GM12872 (cell line): ENCODE results near the gene SSTR5.

Experiments
- TF ChIP-seq, protein P1 (sequence below): IDR thresholded peaks from 3 replicates; pipeline ENCODE4 v1.5.1; 2011; ENCODE audit warnings: low read depth, mild to moderate bottlenecking, low read length, moderate library complexity; ENCODE audit not compliant: insufficient read depth

Gene SSTR5

DNA sequence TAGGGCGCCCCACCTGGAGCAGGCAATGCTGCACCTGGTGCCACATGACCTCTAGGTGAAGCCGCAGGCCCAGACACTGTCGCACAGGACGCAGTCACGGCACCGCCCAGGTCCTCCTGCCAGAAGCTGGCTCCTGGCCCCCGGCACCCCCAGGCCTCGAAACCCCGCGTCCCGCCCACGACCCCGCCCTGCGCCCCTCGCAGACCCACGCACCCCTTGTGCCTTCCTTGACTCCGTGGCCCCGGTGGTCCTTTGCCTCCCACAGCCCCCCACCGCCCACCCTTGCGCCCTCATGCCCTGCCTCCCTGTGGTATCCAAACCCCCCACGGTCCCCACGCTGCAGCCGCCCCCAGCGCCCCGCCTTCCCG is 29.8 kb downstream of the SSTR5 start:
- TF ChIP-seq, protein P1, sequence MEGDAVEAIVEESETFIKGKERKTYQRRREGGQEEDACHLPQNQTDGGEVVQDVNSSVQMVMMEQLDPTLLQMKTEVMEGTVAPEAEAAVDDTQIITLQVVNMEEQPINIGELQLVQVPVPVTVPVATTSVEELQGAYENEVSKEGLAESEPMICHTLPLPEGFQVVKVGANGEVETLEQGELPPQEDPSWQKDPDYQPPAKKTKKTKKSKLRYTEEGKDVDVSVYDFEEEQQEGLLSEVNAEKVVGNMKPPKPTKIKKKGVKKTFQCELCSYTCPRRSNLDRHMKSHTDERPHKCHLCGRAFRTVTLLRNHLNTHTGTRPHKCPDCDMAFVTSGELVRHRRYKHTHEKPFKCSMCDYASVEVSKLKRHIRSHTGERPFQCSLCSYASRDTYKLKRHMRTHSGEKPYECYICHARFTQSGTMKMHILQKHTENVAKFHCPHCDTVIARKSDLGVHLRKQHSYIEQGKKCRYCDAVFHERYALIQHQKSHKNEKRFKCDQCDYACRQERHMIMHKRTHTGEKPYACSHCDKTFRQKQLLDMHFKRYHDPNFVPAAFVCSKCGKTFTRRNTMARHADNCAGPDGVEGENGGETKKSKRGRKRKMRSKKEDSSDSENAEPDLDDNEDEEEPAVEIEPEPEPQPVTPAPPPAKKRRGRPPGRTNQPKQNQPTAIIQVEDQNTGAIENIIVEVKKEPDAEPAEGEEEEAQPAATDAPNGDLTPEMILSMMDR = no peak

- TF ChIP-seq, protein P1 = peak; percentile 59; the same call in 2 of the 3 replicates
Measured at GRCh38 chr16:1102921-1103635, 30.5 kb downstream of the SSTR5 start.

- TF ChIP-seq, protein P1 = no peak
Measured at GRCh38 chr16:1103636-1103980, 31.1 kb downstream of the SSTR5 start.

DNA sequence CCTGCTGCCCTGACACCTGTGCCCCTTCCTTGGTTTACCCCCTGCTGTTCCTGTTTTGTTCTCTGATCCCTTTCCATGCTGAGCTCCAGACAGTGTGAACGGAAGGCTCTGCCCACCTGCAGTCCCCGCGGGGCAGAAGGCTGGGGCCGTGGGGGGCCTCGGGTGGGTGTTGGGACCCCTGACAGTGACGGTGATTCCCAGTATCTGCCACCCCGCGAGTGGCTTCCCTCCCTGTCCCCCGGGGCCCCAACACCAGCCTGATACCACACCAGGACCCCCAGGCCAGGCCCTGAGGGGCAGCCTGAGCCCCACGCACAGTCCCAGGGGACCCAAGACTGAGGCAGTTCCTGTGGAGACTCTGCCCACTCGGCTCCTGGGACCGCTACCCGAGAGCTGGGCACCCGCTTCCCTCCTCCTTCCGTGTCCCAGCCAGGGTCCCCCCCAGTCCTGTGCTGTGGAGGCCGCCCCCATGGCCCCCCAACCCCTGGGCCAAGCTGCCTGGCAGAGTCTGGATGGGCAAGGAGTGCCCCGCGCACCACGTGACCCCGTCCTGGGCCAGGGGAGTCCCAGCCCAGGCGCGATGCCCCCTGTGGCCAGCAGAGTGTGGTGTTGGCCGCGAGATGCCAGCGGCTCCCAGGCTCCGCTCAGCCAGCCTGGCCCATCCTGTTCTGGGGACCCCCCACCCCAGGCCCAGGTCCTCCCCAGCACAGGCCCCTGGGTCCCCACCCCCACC is 33.5 kb downstream of the SSTR5 start:
- TF ChIP-seq, protein P1 = peak; percentile 55

DNA sequence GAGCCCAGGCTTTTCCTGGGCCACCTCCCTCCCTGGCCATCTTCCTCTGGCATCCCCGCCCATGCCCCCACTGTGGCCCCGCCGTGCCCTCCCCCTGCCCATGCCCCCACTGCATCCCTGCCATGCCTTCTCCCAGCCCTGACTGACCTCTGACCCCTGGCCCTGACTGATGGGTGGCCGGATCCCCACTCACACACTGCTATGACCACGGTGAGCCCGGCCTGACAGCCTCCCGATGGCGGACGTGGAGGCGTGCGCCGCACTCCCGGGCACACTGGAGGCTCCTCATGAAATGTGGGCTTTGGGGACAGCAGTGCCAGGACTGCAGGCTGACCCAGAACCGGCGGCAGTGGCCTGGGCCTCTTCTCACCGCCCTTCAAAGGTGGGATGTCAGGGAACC is 34.1 kb downstream of the SSTR5 start:
- TF ChIP-seq, protein P1 = no peak

DNA sequence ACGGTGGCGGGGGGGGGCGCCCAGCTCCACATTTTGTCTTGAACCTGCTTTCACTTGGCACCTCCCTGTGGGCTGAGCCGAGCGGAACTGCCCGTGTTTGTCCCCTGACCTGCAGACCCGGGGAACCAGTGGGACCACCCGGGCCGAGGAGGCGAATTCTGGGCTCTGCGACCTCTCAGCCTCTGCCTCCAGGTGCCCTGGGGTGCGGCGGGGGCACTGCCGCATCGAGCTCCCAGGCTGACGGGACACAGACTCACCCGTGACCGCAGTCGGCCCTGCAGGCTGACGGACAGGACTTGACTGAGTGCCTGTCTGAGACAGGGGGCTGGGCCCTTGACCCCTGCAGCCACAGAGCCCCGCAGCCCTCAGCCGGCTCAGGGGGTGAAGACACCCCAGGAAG is 34.6 kb downstream of the SSTR5 start:
- TF ChIP-seq, protein P1 = no peak

DNA sequence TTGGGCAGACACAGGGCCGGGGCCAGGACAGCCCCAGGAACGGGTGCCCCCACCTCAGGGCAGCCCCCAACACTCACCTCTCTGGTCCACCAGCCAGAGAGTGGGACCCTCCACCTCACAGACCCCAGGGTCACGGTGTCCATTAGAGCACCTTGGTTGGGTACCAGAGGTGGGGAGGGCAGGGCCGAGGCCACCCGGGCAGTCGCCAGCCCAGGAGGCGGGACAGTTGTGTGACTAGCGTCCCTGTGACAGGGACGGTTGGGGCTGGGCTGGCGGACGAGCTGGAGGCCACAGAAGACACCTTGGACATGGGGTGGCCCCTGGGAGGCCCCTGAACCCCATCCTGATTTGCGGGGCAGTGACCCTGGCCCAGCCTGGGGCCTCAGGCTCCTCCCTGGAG is 35.2 kb downstream of the SSTR5 start:
- TF ChIP-seq, protein P1 = no peak
